HG02885 (cell line): ENCODE data around the gene TMPRSS11F.

Experiments
- ATAC-seq: cut with Tn5 transposase; IDR thresholded peaks from one replicate; pipeline ENCODE4 v1.9.1; 2021; ENCODE audit warnings: mild to moderate bottlenecking; ENCODE audit not compliant: unreplicated experiment, poor library complexity

Gene TMPRSS11F

GRCh38 chr4:68079928-68080327 lies 49.7 kb downstream of the TMPRSS11F start:
- no peak for ATAC-seq

GRCh38 chr4:68077737-68078136 lies 51.9 kb downstream of the TMPRSS11F start:
- no peak for ATAC-seq

- no peak for ATAC-seq
Measured at GRCh38 chr4:68077301-68077700, 52.4 kb downstream of the TMPRSS11F start.

GRCh38 chr4:68076194-68076593 lies 53.5 kb downstream of the TMPRSS11F start:
- no peak for ATAC-seq

GRCh38 chr4:68074397-68074796 lies 55.3 kb downstream of the TMPRSS11F start:
- ATAC-seq = no peak

- ATAC-seq = no peak
Measured at GRCh38 chr4:68070302-68070701, 59.4 kb downstream of the TMPRSS11F start.

DNA sequence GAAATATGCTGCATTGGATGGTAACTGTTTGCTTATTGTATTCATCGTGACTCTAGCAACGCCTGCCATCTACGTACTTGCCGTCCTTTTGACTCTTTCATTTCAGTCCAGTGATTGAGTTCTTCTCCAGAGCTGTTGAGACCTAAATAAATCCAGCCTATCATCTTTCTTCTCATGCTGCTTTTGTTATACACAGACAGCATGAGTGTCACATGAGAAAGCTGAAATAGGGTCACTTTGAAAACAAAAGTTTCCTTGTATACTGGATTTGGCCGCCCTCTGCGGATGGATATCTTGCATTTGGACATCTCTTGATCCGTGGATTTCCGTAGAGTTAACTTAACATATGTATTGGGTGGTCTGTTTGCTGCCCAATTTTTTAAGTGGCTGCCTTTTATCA lies 67.2 kb downstream of the TMPRSS11F start:
- ATAC-seq = no peak

GRCh38 chr4:68038272-68038671 lies 91.4 kb downstream of the TMPRSS11F start:
- no peak for ATAC-seq

- no peak for ATAC-seq
Measured at GRCh38 chr4:68021185-68021584, 108.5 kb downstream of the TMPRSS11F start.

DNA sequence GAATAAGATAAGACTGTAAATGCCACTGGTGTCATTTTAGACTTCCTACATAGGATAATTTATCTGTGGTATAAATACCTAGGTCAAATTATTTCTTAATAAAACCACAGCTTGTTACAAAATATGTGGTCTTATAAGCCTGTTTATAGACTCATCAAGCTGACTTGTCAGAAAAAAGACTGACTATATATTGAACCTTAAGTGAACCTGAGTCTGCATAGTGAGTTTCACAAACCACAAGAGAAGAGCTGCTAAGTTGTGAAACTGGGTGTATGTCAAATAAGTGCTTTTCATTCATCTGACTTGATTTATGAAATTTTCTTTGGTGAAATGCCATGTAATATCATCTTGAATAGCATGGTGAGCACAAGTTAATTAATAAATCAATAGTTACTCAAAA lies 118.0 kb downstream of the TMPRSS11F start:
- no peak for ATAC-seq
